Measurements from ENCODE around the gene PTPRK. TPM values are rescaled to one million over a fixed set of nuclear protein-coding genes. Genes with fewer than 3 reads are reported as not detected.

The PTPRK gene
- polyA plus RNA-seq, 3 donors: 0.01 TPM; not detected in 2

- Mint-ChIP-seq H3K4me3 (no peak overlapping the region), H3K27me3 (ENCODE audit: low read depth in 3 of 3) (no peaks in the 10 kb centered on the region), H3K9me3 (peaks cover 0 to 6% (median 0%) of the 10 kb centered on the region in 7 donors), H3K36me3 (no peaks in the 10 kb centered on the region), H3K4me1 (peaks cover 5% of the 10 kb centered on the region), H3K27ac (no peak overlapping the region)
- H4K20me1 ChIP-seq (ENCODE audit: insufficient read depth, low read length): no peaks in the 10 kb centered on the region
- no peaks in the 10 kb centered on the region for H3K79me2 ChIP-seq (ENCODE audit: insufficient read depth, low read length)
- H3K4me2 ChIP-seq (replicated peaks; ENCODE audit: extremely low read depth, low read length, poor library complexity, severe bottlenecking): no peak overlapping the region
- H3K27me3 ChIP-seq (ENCODE audit: control insufficient read depth in 2 of 2, insufficient read depth in 2 of 2, low read length in 2 of 2): no peaks in the 10 kb centered on the region
- no peak overlapping the region for H3K4me3 ChIP-seq (replicated peaks in 1 of 3; ENCODE audit: low read depth in 2 of 3, low read length in 3 of 3)
- DNase-seq: no peak
- H3K4me1 ChIP-seq (ENCODE audit: control insufficient read depth in 1 of 2, insufficient read depth in 2 of 2, low read length in 2 of 2): no peaks in the 10 kb centered on the region
- no peaks in the 10 kb centered on the region for H3K36me3 ChIP-seq (replicated peaks in 1 of 2; ENCODE audit: control insufficient read depth in 1 of 2, insufficient read depth in 2 of 2, low read length in 2 of 2)
- H3K9ac ChIP-seq (ENCODE audit: insufficient read depth, low read length, poor library complexity, severe bottlenecking): no peak overlapping the region
- WGBS (ENCODE audit: insufficient coverage): no CpG with 5 or more reads among the region's 4 CpGs
- no peaks in the 10 kb centered on the region for H3K9me3 ChIP-seq (replicated peaks in 1 of 2; ENCODE audit: control insufficient read depth in 1 of 2, insufficient read depth in 1 of 2, low read length in 2 of 2)
- H3K27ac ChIP-seq (ENCODE audit: low read depth in 1 of 2, low read length in 2 of 2): no peak overlapping the region
- intact Hi-C loops (cut with micrococcal nuclease): no loop called here
- H2AFZ ChIP-seq (ENCODE audit: insufficient read depth, low read depth, low read length, poor library complexity, severe bottlenecking): no peak overlapping the region
- TF ChIP-seq CTCF (IDR thresholded peaks at IDR 0.05): no peak
Observed at GRCh38 chr6:127952831-127953230, 567.6 kb downstream of the PTPRK start.

- H3K36me3 ChIP-seq (replicated peaks in 1 of 2; ENCODE audit: control insufficient read depth in 1 of 2, insufficient read depth in 2 of 2, low read length in 2 of 2): no peaks in the 10 kb centered on the region
- no peak overlapping the region for H3K4me3 ChIP-seq (replicated peaks in 1 of 3; ENCODE audit: low read depth in 2 of 3, low read length in 3 of 3)
- peaks cover 0 to 6% (median 0%) of the 10 kb centered on the region in 7 donors for H3K9me3 Mint-ChIP-seq
- H3K9ac ChIP-seq (ENCODE audit: insufficient read depth, low read length, poor library complexity, severe bottlenecking): no peak overlapping the region
- H3K4me2 ChIP-seq (replicated peaks; ENCODE audit: extremely low read depth, low read length, poor library complexity, severe bottlenecking): no peak overlapping the region
- DNase-seq: no peak
- intact Hi-C loops (cut with micrococcal nuclease): no loop called here
- H3K4me3 Mint-ChIP-seq: no peak overlapping the region
- no peak overlapping the region for H2AFZ ChIP-seq (ENCODE audit: insufficient read depth, low read depth, low read length, poor library complexity, severe bottlenecking)
- no peak for TF ChIP-seq CTCF (IDR thresholded peaks at IDR 0.05)
- H3K4me1 Mint-ChIP-seq: peaks cover 5% of the 10 kb centered on the region
- H3K36me3 Mint-ChIP-seq: no peaks in the 10 kb centered on the region
- 100% methylated on average over 1 of the region's 5 CpGs for WGBS (ENCODE audit: insufficient coverage)
- no peaks in the 10 kb centered on the region for H3K27me3 ChIP-seq (ENCODE audit: control insufficient read depth in 2 of 2, insufficient read depth in 2 of 2, low read length in 2 of 2)
- no peak overlapping the region for H3K27ac ChIP-seq (ENCODE audit: low read depth in 1 of 2, low read length in 2 of 2)
- H3K4me1 ChIP-seq (ENCODE audit: control insufficient read depth in 1 of 2, insufficient read depth in 2 of 2, low read length in 2 of 2): no peaks in the 10 kb centered on the region
- H3K27me3 Mint-ChIP-seq (ENCODE audit: low read depth in 3 of 3): no peaks in the 10 kb centered on the region
- no peaks in the 10 kb centered on the region for H3K9me3 ChIP-seq (replicated peaks in 1 of 2; ENCODE audit: control insufficient read depth in 1 of 2, insufficient read depth in 1 of 2, low read length in 2 of 2)
- no peak overlapping the region for H3K27ac Mint-ChIP-seq
- no peaks in the 10 kb centered on the region for H4K20me1 ChIP-seq (ENCODE audit: insufficient read depth, low read length)
- H3K79me2 ChIP-seq (ENCODE audit: insufficient read depth, low read length): no peaks in the 10 kb centered on the region
Observed at GRCh38 chr6:127952176-127952575, 568.2 kb downstream of the PTPRK start.

All from CD14-positive monocyte (primary cell).